Panc1 (cell line): Measurements from ENCODE around the gene GPR119. TPM values are rescaled to one million over a fixed set of nuclear protein-coding genes. Genes with fewer than 3 reads are reported as not detected.
A peak's percentile ranks its signal among the peaks of the same experiment; 100 is the strongest.
"Not testable (repeated sequence)": the region's sequence is repeated elsewhere in the genome, so short reads cannot be mapped to it uniquely, and the experiment has no call there.

ENCODE experiments used
- ATAC-seq: fragments of 200-7000 bp; cut with Tn5 transposase; 2 replicates; pipeline ENCODE4 v1.9.1; 2020; ENCODE audit warnings: mild to moderate bottlenecking, moderate library complexity
- Bru-seq: library from RNA; stranded (reverse); fragments of 400-500 nt; gene quantifications from one replicate; lab custom pipeline; 2021; lab: Mats Ljungman, UMichigan
- BruChase-seq, 2 experiments: library from RNA; stranded (reverse); fragments of 400-500 nt; gene quantifications; one replicate each; lab custom pipeline; 2021; lab: Mats Ljungman, UMichigan
- BruUV-seq: library from RNA; stranded (reverse); fragments of 400-500 nt; replicated peaks from 2 replicates; lab custom pipeline; 2021; lab: Mats Ljungman, UMichigan
- CTCF ChIA-PET: fragments of 300-600 bp; sonication (Branson Sonifier 250); formaldehyde crosslinking; loops from one replicate; lab custom pipeline; 2022; ENCODE audit warnings: antibody characterized with exemption; lab: Charles Lee
- POLR2A ChIA-PET: fragments of 300-600 bp; sonication (Branson Sonifier 250); formaldehyde crosslinking; loops from one replicate; lab custom pipeline; 2022; ENCODE audit warnings: antibody characterized with exemption; lab: Charles Lee
- DNase-seq: peaks from one replicate; pipeline ENCODE4 v3.0.0-alpha.2; 2010; ENCODE audit warnings: low read depth, low spot score
- H3K27ac ChIP-seq: 2 replicates; pipeline ENCODE4 v1.5.1; 2011; ENCODE audit warnings: mild to moderate bottlenecking, low read length, inconsistent platforms
- H3K27me3 ChIP-seq: fragments of 200-500 bp; sonication (Bioruptor generic); 2 replicates; pipeline ENCODE4 v1.6.0; 2014; ENCODE audit warnings: low read length, inconsistent platforms; ENCODE audit not compliant: control insufficient read depth, insufficient read depth
- H3K36me3 ChIP-seq: fragments of 200-500 bp; sonication (Bioruptor generic); 2 replicates; pipeline ENCODE4 v1.5.1; 2014; ENCODE audit warnings: inconsistent platforms, mild to moderate bottlenecking, low read length, moderate library complexity; ENCODE audit not compliant: control insufficient read depth, insufficient read depth
- H3K4me1 ChIP-seq: 2 replicates; pipeline ENCODE4 v1.5.1; 2011; ENCODE audit warnings: inconsistent platforms, mild to moderate bottlenecking, low read length, moderate library complexity; ENCODE audit not compliant: control insufficient read depth, insufficient read depth
- H3K4me3 ChIP-seq, 2 experiments: 2 replicates each; pipeline ENCODE4 v1.5.1; 2011 to 2012; ENCODE audit warnings: low read depth in 2 of 2, low read length in 2 of 2, mild to moderate bottlenecking in 2 of 2, inconsistent platforms in 1 of 2, moderate library complexity in 1 of 2
- H3K9me3 ChIP-seq: fragments of 200-500 bp; sonication (Bioruptor generic); 2 replicates; pipeline ENCODE4 v1.5.1; 2014; ENCODE audit warnings: low read depth, mild to moderate bottlenecking, inconsistent platforms, low read length, moderate library complexity; ENCODE audit not compliant: control insufficient read depth, insufficient read depth
- CTCF ChIP-seq: fragments of 450-650 bp; IDR thresholded peaks from 2 replicates; pipeline ENCODE4 v1.5.1; 2017; ENCODE audit warnings: mild to moderate bottlenecking
- POLR2AphosphoS5 ChIP-seq: IDR thresholded peaks from 2 replicates; pipeline ENCODE4 v1.6.1; 2012; ENCODE audit warnings: mild to moderate bottlenecking, low read depth, low read length, moderate library complexity
- REST ChIP-seq, 2 experiments: IDR thresholded peaks; 2 replicates each; pipeline ENCODE4 v1.6.1; 2011 to 2012; ENCODE audit warnings: low read depth in 2 of 2, control low read depth in 1 of 2, low read length in 1 of 2, mild to moderate bottlenecking in 1 of 2, moderate library complexity in 1 of 2; ENCODE audit not compliant: insufficient read depth in 1 of 2
- SIN3A ChIP-seq: IDR thresholded peaks from 2 replicates; pipeline ENCODE4 v1.6.1; 2012; ENCODE audit warnings: low read depth, mild to moderate bottlenecking, low read length, moderate library complexity, borderline replicate concordance; ENCODE audit not compliant: insufficient read depth
- TCF7L2 ChIP-seq: IDR thresholded peaks from 2 replicates; pipeline ENCODE4 v1.6.1; 2011; ENCODE audit warnings: mild to moderate bottlenecking, low read depth, low read length, inconsistent platforms
- in situ Hi-C: cut with HindIII; loops from 2 replicates; pipeline ENCODE4 v1.10.0; 2016; ENCODE audit warnings: low sequenced_read_pairs, low pct_unique_long_range_greater_than_20kb
- intact Hi-C: fragments of 100-400 bp; cut with micrococcal nuclease; formaldehyde crosslinking; loops from one replicate; pipeline ENCODE4 v1.10.0; 2022; ENCODE audit not compliant: unreplicated experiment
- long read RNA-seq: library from polyadenylated mRNA; unstranded; transcript quantifications from one replicate; pipeline ENCODE4 v2.0.0, GENCODE V29; 2021; ENCODE audit not compliant: unreplicated experiment
- polyA plus RNA-seq: library from polyadenylated mRNA; unstranded; fragments of >200 nt; gene quantifications from one replicate; pipeline ENCODE4 v1.2.1, GENCODE V29; 2012; ENCODE audit warnings: missing spikeins; ENCODE audit not compliant: insufficient read length
- total RNA-seq: library from RNA; stranded (reverse); gene quantifications from one replicate; pipeline ENCODE4 v1.2.1, GENCODE V29; 2021; ENCODE audit not compliant: unreplicated experiment

Gene GPR119
- total RNA-seq (not detected), Bru-seq, nascent RNA (not detected), BruChase-seq, experiment 1, labeled RNA remaining after a 2-hour chase (not detected), BruChase-seq, experiment 2, labeled RNA remaining after a 6-hour chase (percentile 19 among the genes with signal in this experiment)
- not detected for polyA plus RNA-seq
- long read RNA-seq, result 0 reads

GRCh38 chrX:130385520-130385919 is at the start of gene GPR119:
Gene GPR119 (minus strand): TSS chrX:130385674. CDS start chrX:130385447, 227 bp downstream.
- Histone ChIP-seq H3K4me1 (no peaks in the 10 kb centered on the region), H3K27me3 (no peaks in the 10 kb centered on the region), H3K9me3 (no peaks in the 10 kb centered on the region), H3K4me3 (no peak within 1 kb of the TSS), H3K36me3 (no peaks in the 10 kb centered on the region), H3K27ac (no peak within 1 kb of the TSS)
- TF ChIP-seq CTCF, result no peak
- no peak for TF ChIP-seq SIN3A
- no peak for TF ChIP-seq TCF7L2
- TF ChIP-seq REST (IDR thresholded peaks at IDR 0.05; ENCODE audit: insufficient read depth in 1 of 2, low read depth in 2 of 2, low read length in 1 of 2), result no peak
- TF ChIP-seq POLR2AphosphoS5, result no peak
- in situ Hi-C loops (no loop called here), intact Hi-C loops (no loop called here)
- BruUV-seq, result no TSS peak
- no peak for DNase-seq
- ATAC-seq, result no peak
- CTCF ChIA-PET, result no interaction called here
- POLR2A ChIA-PET, result no interaction called here

DNA sequence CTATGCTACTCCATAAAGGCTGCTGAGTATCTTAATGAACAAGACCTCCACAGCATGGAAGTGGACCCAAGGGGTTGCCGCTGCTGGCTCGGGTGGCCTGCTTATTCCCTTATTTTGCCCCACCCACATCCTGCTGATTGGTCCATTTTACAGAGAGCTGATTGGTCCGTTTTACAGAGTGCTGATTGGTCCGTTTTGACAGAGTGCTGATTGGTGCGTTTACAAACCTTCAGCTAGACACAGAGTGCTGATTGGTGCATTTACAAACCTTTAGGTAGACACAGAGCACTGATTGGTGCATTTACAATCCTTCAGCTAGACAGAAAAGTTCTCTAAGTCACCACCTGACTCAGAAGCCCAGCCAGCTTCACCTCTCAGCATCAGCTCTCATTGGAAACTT is 43.8 kb upstream of the GPR119 start:
- ATAC-seq, H3K9me3 ChIP-seq, intact Hi-C loops, H3K4me3 ChIP-seq, CTCF ChIA-PET, BruUV-seq, H3K27me3 ChIP-seq, POLR2A ChIA-PET, DNase-seq, H3K27ac ChIP-seq, H3K4me1 ChIP-seq, in situ Hi-C loops, H3K36me3 ChIP-seq: not testable (repeated sequence)

- no TSS peak for BruUV-seq
- CTCF ChIA-PET, result no interaction called here
Observed at GRCh38 chrX:130426531-130426930, 41.1 kb upstream of the GPR119 start.

More at GRCh38 chrX:130426531-130426930, 41.1 kb upstream of the GPR119 start:
- Histone ChIP-seq H3K36me3 (no peaks in the 10 kb centered on the region), H3K4me3 (no peak overlapping the region), H3K9me3 (no peaks in the 10 kb centered on the region), H3K4me1 (no peaks in the 10 kb centered on the region), H3K27ac (no peak overlapping the region), H3K27me3 (peaks cover 3% of the 10 kb centered on the region; the same call in 1 of the 2 replicates)
- TF ChIP-seq POLR2AphosphoS5 (no peak), TCF7L2 (no peak), REST (IDR thresholded peaks at IDR 0.05; ENCODE audit: insufficient read depth in 1 of 2, low read depth in 2 of 2, low read length in 1 of 2) (no peak), CTCF (no peak), SIN3A (no peak)
- no peak for ATAC-seq
- DNase-seq, result no peak
- in situ Hi-C loops (no loop called here), intact Hi-C loops (no loop called here)
- POLR2A ChIA-PET, result no interaction called here
